Tongue (tissue), 2 donors: ENCODE results near the gene PIP5K1B. TPM values are rescaled to one million over a fixed set of nuclear protein-coding genes. Genes with fewer than 3 reads are reported as not detected.

Experiments
- DNase-seq: peaks from one replicate; pipeline ENCODE4 v3.0.0-alpha.2; 2015
- total RNA-seq: library from RNA; depleted of rRNA; stranded (reverse); fragments of >200 nt; gene quantifications from one replicate; pipeline ENCODE4 v1.2.3, GENCODE V29; 2014

Gene PIP5K1B
- total RNA-seq, 1 donor from 2014 or later: 4.5 TPM

- DNase-seq: no peak
Observed at GRCh38 chr9:68775003-68775730, 70.1 kb downstream of the PIP5K1B start.

- no peak for DNase-seq
Observed at GRCh38 chr9:68777070-68777763, 72.2 kb downstream of the PIP5K1B start.

GRCh38 chr9:68778635-68779034, 73.6 kb downstream of the PIP5K1B start:
- DNase-seq: no peak

- DNase-seq: peak; percentile 98
Observed at GRCh38 chr9:68779558-68780379, 74.7 kb downstream of the PIP5K1B start.

- DNase-seq: no peak
Observed at GRCh38 chr9:68780380-68780712, 75.3 kb downstream of the PIP5K1B start.

GRCh38 chr9:68780720-68781119, 75.7 kb downstream of the PIP5K1B start:
- no peak for DNase-seq

- DNase-seq: no peak
Observed at GRCh38 chr9:68781928-68782327, 76.9 kb downstream of the PIP5K1B start.

- no peak for DNase-seq
Observed at GRCh38 chr9:68782546-68782945, 77.5 kb downstream of the PIP5K1B start.

GRCh38 chr9:68785965-68786364, 80.9 kb downstream of the PIP5K1B start:
- no peak for DNase-seq

- DNase-seq: no peak
Observed at GRCh38 chr9:68791169-68791568, 86.1 kb downstream of the PIP5K1B start.

- no peak for DNase-seq
Observed at GRCh38 chr9:68793605-68794343, 88.7 kb downstream of the PIP5K1B start.

- no peak for DNase-seq
Observed at GRCh38 chr9:68794898-68795297, 89.9 kb downstream of the PIP5K1B start.

- no peak for DNase-seq
Observed at GRCh38 chr9:68795411-68795810, 90.4 kb downstream of the PIP5K1B start.

GRCh38 chr9:68797116-68797515, 92.1 kb downstream of the PIP5K1B start:
- DNase-seq: no peak

- DNase-seq: no peak
Observed at GRCh38 chr9:68798423-68798822, 93.4 kb downstream of the PIP5K1B start.

- no peak for DNase-seq
Observed at GRCh38 chr9:68800836-68801235, 95.8 kb downstream of the PIP5K1B start.

- DNase-seq: no peak
Observed at GRCh38 chr9:68802525-68803015, 97.5 kb downstream of the PIP5K1B start.

- DNase-seq: peak; percentile 7
Observed at GRCh38 chr9:68804911-68805889, 100.2 kb downstream of the PIP5K1B start.

GRCh38 chr9:68805890-68806517, 101.0 kb downstream of the PIP5K1B start:
- DNase-seq: no peak

GRCh38 chr9:68808338-68808890, 103.4 kb downstream of the PIP5K1B start:
- DNase-seq: no peak
